ENCODE measurements around the gene SNX15.
A peak's percentile ranks its signal among the peaks of the same experiment; 100 is the strongest.

SNX15 gene

DNA sequence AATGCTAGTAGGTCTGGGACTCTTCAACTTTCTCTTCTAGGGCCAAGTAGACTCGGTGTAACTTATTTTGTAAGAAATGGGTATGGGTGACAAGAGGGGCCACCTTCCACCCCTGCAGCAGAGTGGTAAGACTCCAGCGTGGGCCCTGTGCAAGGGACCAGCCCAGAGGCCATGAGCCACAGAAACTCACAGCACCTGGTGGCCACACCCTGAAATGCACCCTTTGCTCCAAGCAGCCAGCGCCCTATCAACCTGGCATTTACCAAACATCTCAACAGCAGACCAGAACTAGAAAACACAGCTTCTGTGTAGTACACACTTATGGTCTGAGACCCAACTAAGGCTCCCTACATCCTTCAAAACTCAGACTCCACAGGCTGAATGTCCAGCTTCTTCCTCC, 50.9 kb downstream of the SNX15 start:
- no peak for TF ChIP-seq EZH2 (IDR thresholded peaks at IDR 0.05; ENCODE audit: borderline replicate concordance, low read depth, low read length, severe bottlenecking)
- TF ChIP-seq, protein P1, sequence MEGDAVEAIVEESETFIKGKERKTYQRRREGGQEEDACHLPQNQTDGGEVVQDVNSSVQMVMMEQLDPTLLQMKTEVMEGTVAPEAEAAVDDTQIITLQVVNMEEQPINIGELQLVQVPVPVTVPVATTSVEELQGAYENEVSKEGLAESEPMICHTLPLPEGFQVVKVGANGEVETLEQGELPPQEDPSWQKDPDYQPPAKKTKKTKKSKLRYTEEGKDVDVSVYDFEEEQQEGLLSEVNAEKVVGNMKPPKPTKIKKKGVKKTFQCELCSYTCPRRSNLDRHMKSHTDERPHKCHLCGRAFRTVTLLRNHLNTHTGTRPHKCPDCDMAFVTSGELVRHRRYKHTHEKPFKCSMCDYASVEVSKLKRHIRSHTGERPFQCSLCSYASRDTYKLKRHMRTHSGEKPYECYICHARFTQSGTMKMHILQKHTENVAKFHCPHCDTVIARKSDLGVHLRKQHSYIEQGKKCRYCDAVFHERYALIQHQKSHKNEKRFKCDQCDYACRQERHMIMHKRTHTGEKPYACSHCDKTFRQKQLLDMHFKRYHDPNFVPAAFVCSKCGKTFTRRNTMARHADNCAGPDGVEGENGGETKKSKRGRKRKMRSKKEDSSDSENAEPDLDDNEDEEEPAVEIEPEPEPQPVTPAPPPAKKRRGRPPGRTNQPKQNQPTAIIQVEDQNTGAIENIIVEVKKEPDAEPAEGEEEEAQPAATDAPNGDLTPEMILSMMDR (IDR thresholded peaks at IDR 0.05; ENCODE audit: borderline replicate concordance, extremely low read depth, low read length, poor library complexity, severe bottlenecking) = peak; percentile 77
- H4K20me1 ChIP-seq (ENCODE audit: insufficient read depth, low read length) = peaks cover 45% of the 10 kb centered on the region
- peaks cover 74% of the 10 kb centered on the region for H3K36me3 ChIP-seq (ENCODE audit: insufficient read depth, low read length)
- H3K27ac ChIP-seq (ENCODE audit: low read length) = no peak overlapping the region
- 0 out of 2 replicates have a peak overlapping the region, but pooled peaks have one; percentile 0 for H3K9ac ChIP-seq (ENCODE audit: low read depth, low read length)
- no peaks in the 10 kb centered on the region for H3K27me3 ChIP-seq (ENCODE audit: insufficient read depth, low read length, poor library complexity)
- H3K4me3 ChIP-seq (ENCODE audit: low read depth in 1 of 2, low read length in 2 of 2) = no peak overlapping the region
- peak overlapping the region; percentile 38; the same call in 1 of the 2 replicates for H3K4me2 ChIP-seq (ENCODE audit: insufficient read depth, low read length)
- H3K4me1 ChIP-seq (ENCODE audit: insufficient read depth, low read length) = peaks cover 53% of the 10 kb centered on the region
- no peaks in the 10 kb centered on the region for H3K9me3 ChIP-seq (ENCODE audit: insufficient read depth, low read length, severe bottlenecking)
- peak; percentile 83 for ATAC-seq (ENCODE audit: insufficient read depth, low read depth)
- H3K79me2 ChIP-seq (ENCODE audit: insufficient read depth, low read length) = peaks cover 54% of the 10 kb centered on the region
- DNase-seq = peak; percentile 62
- H2AFZ ChIP-seq (ENCODE audit: low read depth, low read length) = no peak overlapping the region

DNA sequence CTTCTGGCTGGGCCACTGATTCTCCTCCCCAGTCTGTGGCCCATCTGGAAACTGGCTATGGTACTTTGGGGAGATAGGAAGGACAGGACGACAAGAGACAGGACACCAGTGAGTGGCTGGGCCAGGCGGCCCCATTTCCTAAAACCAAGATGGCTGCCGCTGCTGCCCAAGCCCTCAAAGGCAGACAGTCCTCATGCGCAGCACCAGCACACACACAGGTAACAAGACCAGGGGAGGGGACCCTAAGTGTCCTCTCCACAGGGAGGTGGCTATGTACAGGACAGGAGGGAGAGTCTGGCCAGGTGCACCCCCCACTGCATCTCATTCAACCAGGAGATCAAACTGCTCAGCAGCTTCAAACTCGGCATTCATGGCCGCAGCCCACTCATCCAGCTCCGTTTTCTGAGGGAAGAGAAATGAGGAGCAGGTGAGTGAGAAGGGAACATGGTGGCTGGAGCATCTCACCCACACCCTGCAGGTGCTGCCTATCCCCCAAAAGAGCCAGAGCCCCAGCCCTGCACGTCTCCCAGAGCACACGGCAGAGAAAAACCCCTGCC, 51.6 kb downstream of the SNX15 start:
- Histone ChIP-seq H3K4me3 (ENCODE audit: low read depth in 1 of 2, low read length in 2 of 2) (0 out of 4 replicates have a peak overlapping the region, but pooled peaks of 1 of the 2 experiments have one; percentile 7), H4K20me1 (ENCODE audit: insufficient read depth, low read length) (peaks cover 48% of the 10 kb centered on the region), H3K9me3 (ENCODE audit: insufficient read depth, low read length, severe bottlenecking) (no peaks in the 10 kb centered on the region), H3K27ac (ENCODE audit: low read length) (no peak overlapping the region), H3K9ac (ENCODE audit: low read depth, low read length) (peak overlapping the region; percentile 0; the same call in 1 of the 2 replicates), H3K27me3 (ENCODE audit: insufficient read depth, low read length, poor library complexity) (no peaks in the 10 kb centered on the region), H3K4me2 (ENCODE audit: insufficient read depth, low read length) (peak overlapping the region; percentile 38), H3K79me2 (ENCODE audit: insufficient read depth, low read length) (peaks cover 61% of the 10 kb centered on the region), H3K4me1 (ENCODE audit: insufficient read depth, low read length) (peaks cover 54% of the 10 kb centered on the region), H2AFZ (ENCODE audit: low read depth, low read length) (no peak overlapping the region), H3K36me3 (ENCODE audit: insufficient read depth, low read length) (peaks cover 79% of the 10 kb centered on the region)
- DNase-seq (no peak), ATAC-seq (ENCODE audit: insufficient read depth, low read depth) (no peak)
- TF ChIP-seq, protein P1 (IDR thresholded peaks at IDR 0.05; ENCODE audit: borderline replicate concordance, extremely low read depth, low read length, poor library complexity, severe bottlenecking) = no peak

DNA sequence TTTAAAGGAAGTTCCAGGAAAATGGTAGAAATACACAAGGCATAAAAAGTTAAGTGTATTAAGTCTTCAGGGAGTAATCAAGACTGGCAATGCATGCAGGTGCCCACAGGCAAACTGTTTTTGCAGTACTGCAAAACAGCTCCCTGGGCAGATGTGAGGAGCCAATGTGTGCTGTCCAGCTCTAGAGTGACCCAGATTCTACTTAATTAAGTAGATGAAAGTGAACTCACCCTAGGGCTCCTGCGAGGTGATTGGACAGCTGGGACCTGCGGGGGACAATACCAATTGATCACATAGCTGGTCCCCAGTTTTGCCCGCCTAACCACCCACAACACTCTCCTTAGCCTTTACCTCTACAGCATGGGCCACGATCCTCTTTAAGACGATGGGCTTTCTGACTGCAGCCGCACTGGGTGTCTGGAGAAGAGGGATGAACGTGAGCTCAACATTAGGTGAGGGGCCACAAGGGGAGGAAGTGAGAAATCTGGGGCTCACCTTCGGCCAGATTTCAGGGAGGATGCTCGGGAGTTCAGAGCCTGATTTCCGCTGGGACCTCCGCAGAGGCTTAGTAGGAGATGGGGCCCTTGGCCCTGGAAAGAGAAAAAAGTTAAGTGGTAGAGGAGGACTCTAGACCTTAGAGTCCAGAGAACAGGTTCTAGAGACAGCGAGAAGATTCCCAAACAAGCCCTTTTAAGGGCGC, 56.0 kb downstream of the SNX15 start:
- Histone ChIP-seq H3K27ac (ENCODE audit: low read length) (peak overlapping the region; percentile 96), H3K4me2 (ENCODE audit: insufficient read depth, low read length) (peak overlapping the region; percentile 74), H3K9ac (ENCODE audit: low read depth, low read length) (peak overlapping the region; percentile 98), H3K4me1 (ENCODE audit: insufficient read depth, low read length) (peaks cover 60% of the 10 kb centered on the region), H3K4me3 (ENCODE audit: low read depth in 1 of 2, low read length in 2 of 2) (peak overlapping the region; percentile 89 to 91), H3K9me3 (ENCODE audit: insufficient read depth, low read length, severe bottlenecking) (no peaks in the 10 kb centered on the region), H3K27me3 (ENCODE audit: insufficient read depth, low read length, poor library complexity) (no peaks in the 10 kb centered on the region), H2AFZ (ENCODE audit: low read depth, low read length) (peak overlapping the region; percentile 80), H4K20me1 (ENCODE audit: insufficient read depth, low read length) (peaks cover 39% of the 10 kb centered on the region), H3K36me3 (ENCODE audit: insufficient read depth, low read length) (peaks cover 87% of the 10 kb centered on the region), H3K79me2 (ENCODE audit: insufficient read depth, low read length) (peaks cover 73% of the 10 kb centered on the region)
- ATAC-seq (ENCODE audit: insufficient read depth, low read depth) (peak; percentile 25), DNase-seq (no peak)
- TF ChIP-seq, protein P1 (IDR thresholded peaks at IDR 0.05; ENCODE audit: borderline replicate concordance, extremely low read depth, low read length, poor library complexity, severe bottlenecking) = peak; percentile 3
- no peak for TF ChIP-seq EZH2 (IDR thresholded peaks at IDR 0.05; ENCODE audit: borderline replicate concordance, low read depth, low read length, severe bottlenecking)
